ENCODE measurements around the gene CMSS1.

CMSS1 gene

DNA sequence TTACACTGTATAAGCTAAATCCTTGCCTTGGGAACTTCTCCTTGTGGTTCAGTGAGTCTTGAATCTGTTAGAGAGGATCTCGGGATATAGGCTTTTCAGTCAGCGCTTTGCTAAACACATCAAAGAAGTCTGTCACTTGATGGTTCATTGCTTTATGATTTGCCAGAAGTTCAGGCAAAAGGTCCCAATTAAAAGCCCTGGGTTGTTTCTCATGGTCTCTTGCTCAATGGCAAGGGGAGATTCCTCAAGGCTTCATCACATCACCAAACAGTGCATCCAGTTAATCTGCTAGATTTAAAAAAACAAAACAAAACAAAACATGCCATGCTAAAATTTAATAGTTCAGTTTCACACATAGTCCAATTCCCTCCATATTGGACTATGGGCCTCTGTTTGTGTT is 181.9 kb downstream of the CMSS1 start:
- H3K27ac ChIP-seq (ENCODE audit: extremely low read depth, low read depth, low read length): no peak overlapping the region
- no peaks in the 10 kb centered on the region; the same call in 1 of the 2 replicates for H3K4me1 ChIP-seq (ENCODE audit: control insufficient read depth, insufficient read depth, low read length)
- ChIA-PET CTCF (no interaction called here), POLR2A (no interaction called here)
- H3K36me3 ChIP-seq (ENCODE audit: control insufficient read depth in 2 of 2, insufficient read depth in 1 of 2, low read length in 2 of 2): no peaks in the 10 kb centered on the region
- TF ChIP-seq TSHZ1 (tag by site-specific recombination; IDR thresholded peaks at IDR 0.05; ENCODE audit: borderline replicate concordance) (no peak), BCL11A (tag by site-specific recombination; IDR thresholded peaks at IDR 0.05; ENCODE audit: low read depth) (no peak), ZFP69B (tag by site-specific recombination; IDR thresholded peaks at IDR 0.05) (no peak), ZNF404 (tag by site-specific recombination; IDR thresholded peaks at IDR 0.05) (no peak), HOXC10 (CRISPR knock-in tag; IDR thresholded peaks at IDR 0.05) (no peak), ZNF138 (tag by site-specific recombination; IDR thresholded peaks at IDR 0.05; ENCODE audit: borderline replicate concordance) (no peak), ZNF510 (tag by site-specific recombination; IDR thresholded peaks at IDR 0.05; ENCODE audit: insufficient replicate concordance) (no peak)
- TF ChIP-seq, protein P1, sequence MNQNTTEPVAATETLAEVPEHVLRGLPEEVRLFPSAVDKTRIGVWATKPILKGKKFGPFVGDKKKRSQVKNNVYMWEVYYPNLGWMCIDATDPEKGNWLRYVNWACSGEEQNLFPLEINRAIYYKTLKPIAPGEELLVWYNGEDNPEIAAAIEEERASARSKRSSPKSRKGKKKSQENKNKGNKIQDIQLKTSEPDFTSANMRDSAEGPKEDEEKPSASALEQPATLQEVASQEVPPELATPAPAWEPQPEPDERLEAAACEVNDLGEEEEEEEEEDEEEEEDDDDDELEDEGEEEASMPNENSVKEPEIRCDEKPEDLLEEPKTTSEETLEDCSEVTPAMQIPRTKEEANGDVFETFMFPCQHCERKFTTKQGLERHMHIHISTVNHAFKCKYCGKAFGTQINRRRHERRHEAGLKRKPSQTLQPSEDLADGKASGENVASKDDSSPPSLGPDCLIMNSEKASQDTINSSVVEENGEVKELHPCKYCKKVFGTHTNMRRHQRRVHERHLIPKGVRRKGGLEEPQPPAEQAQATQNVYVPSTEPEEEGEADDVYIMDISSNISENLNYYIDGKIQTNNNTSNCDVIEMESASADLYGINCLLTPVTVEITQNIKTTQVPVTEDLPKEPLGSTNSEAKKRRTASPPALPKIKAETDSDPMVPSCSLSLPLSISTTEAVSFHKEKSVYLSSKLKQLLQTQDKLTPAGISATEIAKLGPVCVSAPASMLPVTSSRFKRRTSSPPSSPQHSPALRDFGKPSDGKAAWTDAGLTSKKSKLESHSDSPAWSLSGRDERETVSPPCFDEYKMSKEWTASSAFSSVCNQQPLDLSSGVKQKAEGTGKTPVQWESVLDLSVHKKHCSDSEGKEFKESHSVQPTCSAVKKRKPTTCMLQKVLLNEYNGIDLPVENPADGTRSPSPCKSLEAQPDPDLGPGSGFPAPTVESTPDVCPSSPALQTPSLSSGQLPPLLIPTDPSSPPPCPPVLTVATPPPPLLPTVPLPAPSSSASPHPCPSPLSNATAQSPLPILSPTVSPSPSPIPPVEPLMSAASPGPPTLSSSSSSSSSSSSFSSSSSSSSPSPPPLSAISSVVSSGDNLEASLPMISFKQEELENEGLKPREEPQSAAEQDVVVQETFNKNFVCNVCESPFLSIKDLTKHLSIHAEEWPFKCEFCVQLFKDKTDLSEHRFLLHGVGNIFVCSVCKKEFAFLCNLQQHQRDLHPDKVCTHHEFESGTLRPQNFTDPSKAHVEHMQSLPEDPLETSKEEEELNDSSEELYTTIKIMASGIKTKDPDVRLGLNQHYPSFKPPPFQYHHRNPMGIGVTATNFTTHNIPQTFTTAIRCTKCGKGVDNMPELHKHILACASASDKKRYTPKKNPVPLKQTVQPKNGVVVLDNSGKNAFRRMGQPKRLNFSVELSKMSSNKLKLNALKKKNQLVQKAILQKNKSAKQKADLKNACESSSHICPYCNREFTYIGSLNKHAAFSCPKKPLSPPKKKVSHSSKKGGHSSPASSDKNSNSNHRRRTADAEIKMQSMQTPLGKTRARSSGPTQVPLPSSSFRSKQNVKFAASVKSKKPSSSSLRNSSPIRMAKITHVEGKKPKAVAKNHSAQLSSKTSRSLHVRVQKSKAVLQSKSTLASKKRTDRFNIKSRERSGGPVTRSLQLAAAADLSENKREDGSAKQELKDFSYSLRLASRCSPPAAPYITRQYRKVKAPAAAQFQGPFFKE (tag by site-specific recombination; IDR thresholded peaks at IDR 0.05; ENCODE audit: borderline replicate concordance): no peak
- no peak overlapping the region for H3K4me3 ChIP-seq (ENCODE audit: low read depth, low read length)
- H3K9me3 ChIP-seq (ENCODE audit: control insufficient read depth, insufficient read depth, low read depth, low read length): no peaks in the 10 kb centered on the region

DNA sequence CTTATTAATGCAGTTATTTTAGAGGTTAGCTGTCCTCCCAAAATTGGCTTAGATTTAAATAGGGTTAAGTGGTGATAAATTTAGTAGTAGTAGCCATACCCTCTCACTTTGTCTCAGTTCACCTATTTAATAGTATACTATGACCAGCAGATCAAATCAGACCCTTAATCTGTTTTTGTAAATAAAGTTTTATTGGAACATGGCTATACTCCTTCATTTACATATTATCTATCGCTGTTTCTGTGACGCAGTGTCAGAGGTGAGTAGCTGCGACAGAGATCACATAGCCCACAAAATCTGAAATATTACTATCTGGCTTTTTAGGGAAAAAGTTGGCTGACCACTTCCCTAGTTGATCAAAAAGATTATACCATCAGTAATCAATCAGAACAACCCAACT is 183.4 kb downstream of the CMSS1 start:
- CTCF ChIA-PET: no interaction called here
- H3K4me1 ChIP-seq (ENCODE audit: control insufficient read depth, insufficient read depth, low read length): peaks cover 3% of the 10 kb centered on the region
- H3K27ac ChIP-seq (ENCODE audit: extremely low read depth, low read depth, low read length): no peak overlapping the region
- no peaks in the 10 kb centered on the region for H3K36me3 ChIP-seq (ENCODE audit: control insufficient read depth in 2 of 2, insufficient read depth in 1 of 2, low read length in 2 of 2)
- POLR2A ChIA-PET: no interaction called here
- no peak overlapping the region for H3K4me3 ChIP-seq (ENCODE audit: low read depth, low read length)
- H3K9me3 ChIP-seq (ENCODE audit: control insufficient read depth, insufficient read depth, low read depth, low read length): no peaks in the 10 kb centered on the region
- TF ChIP-seq HOXA7 (CRISPR knock-in tag; IDR thresholded peaks at IDR 0.05; ENCODE audit: borderline replicate concordance): no peak
- TF ChIP-seq ZNF10 (tag by site-specific recombination; IDR thresholded peaks at IDR 0.05): no peak
- no peak for TF ChIP-seq ZNF394 (tag by site-specific recombination; IDR thresholded peaks at IDR 0.05; ENCODE audit: borderline replicate concordance)
- no peak for TF ChIP-seq ZNF791 (tag by site-specific recombination; IDR thresholded peaks at IDR 0.05)
- no peak for TF ChIP-seq ZNF155 (tag by site-specific recombination; IDR thresholded peaks at IDR 0.05)
- TF ChIP-seq, protein P2, sequence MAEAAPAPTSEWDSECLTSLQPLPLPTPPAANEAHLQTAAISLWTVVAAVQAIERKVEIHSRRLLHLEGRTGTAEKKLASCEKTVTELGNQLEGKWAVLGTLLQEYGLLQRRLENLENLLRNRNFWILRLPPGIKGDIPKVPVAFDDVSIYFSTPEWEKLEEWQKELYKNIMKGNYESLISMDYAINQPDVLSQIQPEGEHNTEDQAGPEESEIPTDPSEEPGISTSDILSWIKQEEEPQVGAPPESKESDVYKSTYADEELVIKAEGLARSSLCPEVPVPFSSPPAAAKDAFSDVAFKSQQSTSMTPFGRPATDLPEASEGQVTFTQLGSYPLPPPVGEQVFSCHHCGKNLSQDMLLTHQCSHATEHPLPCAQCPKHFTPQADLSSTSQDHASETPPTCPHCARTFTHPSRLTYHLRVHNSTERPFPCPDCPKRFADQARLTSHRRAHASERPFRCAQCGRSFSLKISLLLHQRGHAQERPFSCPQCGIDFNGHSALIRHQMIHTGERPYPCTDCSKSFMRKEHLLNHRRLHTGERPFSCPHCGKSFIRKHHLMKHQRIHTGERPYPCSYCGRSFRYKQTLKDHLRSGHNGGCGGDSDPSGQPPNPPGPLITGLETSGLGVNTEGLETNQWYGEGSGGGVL (tag by site-specific recombination; IDR thresholded peaks at IDR 0.05): no peak
- TF ChIP-seq ZNF677 (tag by site-specific recombination; IDR thresholded peaks at IDR 0.05): no peak
- no peak for TF ChIP-seq YY2 (tag by site-specific recombination; IDR thresholded peaks at IDR 0.05)
- TF ChIP-seq ZNF324 (tag by site-specific recombination; IDR thresholded peaks at IDR 0.05): no peak
- no peak for TF ChIP-seq ZIC2 (tag by site-specific recombination; IDR thresholded peaks at IDR 0.05)
- no peak for TF ChIP-seq ZNF549 (tag by site-specific recombination; IDR thresholded peaks at IDR 0.05)
- TF ChIP-seq ZNF37A (tag by site-specific recombination; IDR thresholded peaks at IDR 0.05): no peak
- TF ChIP-seq, protein P3, sequence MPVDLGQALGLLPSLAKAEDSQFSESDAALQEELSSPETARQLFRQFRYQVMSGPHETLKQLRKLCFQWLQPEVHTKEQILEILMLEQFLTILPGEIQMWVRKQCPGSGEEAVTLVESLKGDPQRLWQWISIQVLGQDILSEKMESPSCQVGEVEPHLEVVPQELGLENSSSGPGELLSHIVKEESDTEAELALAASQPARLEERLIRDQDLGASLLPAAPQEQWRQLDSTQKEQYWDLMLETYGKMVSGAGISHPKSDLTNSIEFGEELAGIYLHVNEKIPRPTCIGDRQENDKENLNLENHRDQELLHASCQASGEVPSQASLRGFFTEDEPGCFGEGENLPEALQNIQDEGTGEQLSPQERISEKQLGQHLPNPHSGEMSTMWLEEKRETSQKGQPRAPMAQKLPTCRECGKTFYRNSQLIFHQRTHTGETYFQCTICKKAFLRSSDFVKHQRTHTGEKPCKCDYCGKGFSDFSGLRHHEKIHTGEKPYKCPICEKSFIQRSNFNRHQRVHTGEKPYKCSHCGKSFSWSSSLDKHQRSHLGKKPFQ (tag by site-specific recombination; IDR thresholded peaks at IDR 0.05): no peak
- TF ChIP-seq PRDM1 (tag by site-specific recombination; IDR thresholded peaks at IDR 0.05): no peak
- TF ChIP-seq ZNF266 (tag by site-specific recombination; IDR thresholded peaks at IDR 0.05; ENCODE audit: low read depth): no peak
- no peak for TF ChIP-seq ZNF610 (tag by site-specific recombination; IDR thresholded peaks at IDR 0.05; ENCODE audit: borderline replicate concordance)
